GM12874 (cell line): Measurements from ENCODE around the gene KLF16.
A peak's percentile ranks its signal among the peaks of the same experiment; 100 is the strongest.

Experiments used
- CTCF ChIP-seq: IDR thresholded peaks from 2 replicates; pipeline ENCODE4 v1.5.1; 2011; ENCODE audit warnings: low read depth, mild to moderate bottlenecking, control low read depth, low read length, moderate library complexity; ENCODE audit not compliant: insufficient read depth

KLF16 gene

GRCh38 chr19:1848399-1849131 is 14.8 kb downstream of the KLF16 start, which contains the start of gene REXO1:
Gene REXO1 (minus strand): TSS chr19:1848483. CDS start chr19:1848358, 125 bp downstream.
- TF ChIP-seq CTCF, result peak; percentile 84

GRCh38 chr19:1847684-1848398 is 15.5 kb downstream of the KLF16 start:
- TF ChIP-seq CTCF, result no peak

GRCh38 chr19:1847348-1847683 is 16.1 kb downstream of the KLF16 start:
- no peak for TF ChIP-seq CTCF

GRCh38 chr19:1846517-1847204 is 16.7 kb downstream of the KLF16 start:
- no peak for TF ChIP-seq CTCF

- TF ChIP-seq CTCF, result no peak
These were observed 17.7 kb downstream of the KLF16 start for GRCh38 chr19:1845642-1846041.

GRCh38 chr19:1845125-1845515 is 18.3 kb downstream of the KLF16 start:
- TF ChIP-seq CTCF, result no peak

- TF ChIP-seq CTCF, result no peak
These were observed 18.8 kb downstream of the KLF16 start for GRCh38 chr19:1844513-1845124.
